Adipocyte (in vitro differentiated cells): ENCODE results near the gene SPINT2.
"Not testable (repeated sequence)": the region's sequence is repeated elsewhere in the genome, so short reads cannot be mapped to it uniquely, and the experiment has no call there.

Experiments
- DNase-seq: peaks from one replicate; pipeline ENCODE4 v3.0.0-alpha.2; 2015; ENCODE audit warnings: low read depth
- H3K27me3 ChIP-seq: replicated peaks from 2 replicates; pipeline ENCODE4 v1.7.0; 2013; ENCODE audit warnings: mild to moderate bottlenecking, low read length, moderate library complexity; ENCODE audit not compliant: control insufficient read depth, insufficient read depth
- H3K36me3 ChIP-seq: 2 replicates; pipeline ENCODE4 v1.7.0; 2013; ENCODE audit warnings: low read length, mild to moderate bottlenecking, moderate library complexity; ENCODE audit not compliant: control insufficient read depth, insufficient read depth, severe bottlenecking
- H3K4me1 ChIP-seq: 2 replicates; pipeline ENCODE4 v1.7.0; 2013; ENCODE audit warnings: mild to moderate bottlenecking, low read length, moderate library complexity; ENCODE audit not compliant: control insufficient read depth, insufficient read depth
- H3K4me3 ChIP-seq: 2 replicates; pipeline ENCODE4 v1.7.0; 2013; ENCODE audit warnings: mild to moderate bottlenecking, low read length, moderate library complexity
- H3K9ac ChIP-seq: 2 replicates; pipeline ENCODE4 v1.7.0; 2013; ENCODE audit warnings: mild to moderate bottlenecking, low read length, moderate library complexity
- H3K9me3 ChIP-seq: 2 replicates; pipeline ENCODE4 v1.7.0; 2013; ENCODE audit warnings: mild to moderate bottlenecking, low read length, moderate library complexity; ENCODE audit not compliant: control insufficient read depth

SPINT2 gene

DNA sequence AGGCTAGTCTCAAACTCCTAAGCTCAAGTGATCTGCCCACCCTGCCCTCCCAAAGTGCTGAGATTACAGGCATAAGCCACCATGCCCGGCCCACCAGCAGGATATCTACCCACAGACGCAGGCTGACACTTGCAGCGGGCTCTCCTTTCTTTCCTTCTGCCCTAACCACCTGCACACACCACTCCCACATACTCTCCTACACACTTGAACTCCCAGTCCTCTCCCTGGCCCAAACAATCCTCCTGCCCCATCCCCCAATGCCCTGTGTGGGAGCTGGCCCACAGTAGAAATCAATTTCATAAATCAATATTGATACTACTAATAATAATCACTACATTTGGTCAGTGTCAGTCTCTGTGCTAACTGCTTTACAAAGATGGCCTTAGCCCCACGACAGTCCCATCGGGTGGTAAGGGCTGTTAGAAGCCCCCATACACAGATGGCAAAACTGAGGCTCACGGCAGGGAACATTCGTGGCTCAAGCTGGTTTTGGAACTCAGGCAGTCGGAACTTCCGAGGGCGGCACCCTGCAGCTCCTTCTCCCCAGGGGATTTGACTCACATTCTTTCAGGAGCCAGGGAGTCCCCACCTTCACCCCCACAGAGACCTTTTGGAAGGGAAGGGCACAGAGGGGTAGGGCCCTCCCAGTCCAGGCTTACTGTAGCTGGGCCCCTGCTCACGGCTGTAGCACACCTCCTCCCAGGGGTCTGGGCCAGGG lies 36.9 kb upstream of the SPINT2 start:
- Histone ChIP-seq H3K4me3 (no peak overlapping the region), H3K9me3 (no peaks in the 10 kb centered on the region), H3K27me3 (peaks cover 19% of the 10 kb centered on the region), H3K4me1 (peaks cover 3% of the 10 kb centered on the region), H3K9ac (no peak overlapping the region), H3K36me3 (no peaks in the 10 kb centered on the region)
- no peak for DNase-seq

DNA sequence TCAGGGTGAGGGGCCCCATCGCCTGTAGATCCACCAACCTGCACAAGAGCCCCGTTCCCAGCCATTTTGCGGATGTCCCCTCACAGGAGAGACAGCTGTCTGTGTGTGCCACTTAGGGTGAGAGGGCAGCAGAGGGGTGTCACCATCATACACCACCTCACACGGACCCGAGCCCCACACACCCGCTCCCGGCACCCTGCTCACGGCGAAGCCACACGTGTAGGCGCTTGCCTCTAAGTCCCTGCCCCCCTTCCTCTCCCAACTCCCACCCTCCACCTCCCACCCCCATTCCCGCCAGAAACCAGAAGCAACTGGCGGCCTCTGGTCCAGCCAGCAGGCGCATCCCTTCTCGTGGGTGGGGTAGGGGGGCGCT lies 36.4 kb upstream of the SPINT2 start:
- DNase-seq = no peak
- Histone ChIP-seq H3K9ac (no peak overlapping the region), H3K36me3 (no peaks in the 10 kb centered on the region), H3K4me3 (no peak overlapping the region), H3K4me1 (peaks cover 3% of the 10 kb centered on the region), H3K9me3 (no peaks in the 10 kb centered on the region), H3K27me3 (peaks cover 19% of the 10 kb centered on the region)

DNA sequence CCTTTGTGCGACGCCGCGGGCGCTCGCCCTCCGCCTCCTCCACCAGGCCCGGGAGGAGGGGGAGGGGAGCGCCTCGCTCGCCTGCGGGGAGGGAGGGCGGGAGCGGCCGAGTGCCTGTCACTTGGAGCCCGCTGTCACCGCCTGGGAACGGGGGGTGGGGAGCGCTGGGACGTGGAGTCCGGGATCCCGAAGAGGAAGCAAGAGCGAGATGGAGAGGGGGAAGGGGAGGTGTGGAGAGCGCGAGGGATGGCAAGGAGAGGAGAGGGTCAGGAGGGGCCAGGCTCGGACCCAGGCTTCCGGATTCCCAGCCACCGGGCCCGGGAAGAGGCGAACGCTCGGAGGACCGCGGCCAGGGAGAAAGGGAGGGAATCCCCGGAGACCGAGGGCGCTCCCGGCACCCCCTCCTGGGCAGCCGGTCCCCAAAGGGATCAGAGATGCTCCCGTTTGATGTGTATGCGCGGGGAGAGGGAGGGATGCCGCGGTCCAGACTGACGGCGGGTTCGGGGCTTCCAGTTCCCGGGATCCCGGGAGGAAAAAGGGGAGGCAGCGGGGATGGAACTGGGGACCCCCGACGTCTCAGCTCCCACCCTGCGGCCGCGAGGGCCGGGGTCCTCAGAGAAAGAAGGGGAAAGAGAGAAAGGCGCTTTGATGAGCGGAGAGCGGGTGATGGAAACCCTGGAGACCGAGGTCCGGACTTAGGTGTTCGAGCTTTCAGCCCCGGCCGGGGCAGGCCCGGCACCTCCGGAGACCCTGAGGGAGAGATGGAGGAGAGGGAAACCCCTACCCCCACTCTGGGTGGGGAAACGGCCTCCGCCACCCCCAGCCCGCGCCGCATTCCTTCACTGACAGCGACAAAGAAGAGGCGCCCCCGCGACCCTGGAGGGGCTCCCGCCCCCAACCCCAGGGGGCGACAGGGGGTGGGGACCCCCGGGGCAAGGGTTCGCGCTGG lies 35.6 kb upstream of the SPINT2 start:
- no peaks in the 10 kb centered on the region for H3K9me3 ChIP-seq
- H3K4me1 ChIP-seq = no peaks in the 10 kb centered on the region
- H3K9ac ChIP-seq = no peak overlapping the region
- H3K4me3 ChIP-seq = no peak overlapping the region
- peak; percentile 38 for DNase-seq
- peaks cover 19% of the 10 kb centered on the region for H3K27me3 ChIP-seq
- H3K36me3 ChIP-seq = no peaks in the 10 kb centered on the region

DNA sequence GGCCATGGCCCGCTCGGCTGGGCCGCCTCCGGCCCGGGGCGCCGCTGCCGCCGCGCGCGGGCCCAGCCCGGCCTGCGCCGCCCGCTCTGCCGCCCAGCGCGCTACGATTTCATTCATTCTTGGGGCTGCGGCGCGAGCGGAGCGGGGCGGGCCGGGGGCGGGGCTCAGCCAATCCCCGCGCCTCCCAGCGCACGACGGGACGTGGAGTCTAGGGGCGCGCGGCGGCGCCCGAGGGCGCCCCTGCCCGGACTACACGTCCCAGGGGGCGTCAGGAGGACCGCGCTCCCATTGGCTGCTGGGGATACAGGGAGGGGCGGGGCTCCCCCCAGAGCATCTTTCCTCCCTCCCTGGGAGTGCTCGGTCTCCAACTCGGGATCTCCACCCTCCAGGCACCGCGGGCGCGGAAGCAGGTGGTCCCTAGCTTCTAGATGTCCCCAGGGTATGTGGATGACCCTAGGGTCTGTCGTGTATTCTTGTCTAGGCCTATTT lies 34.7 kb upstream of the SPINT2 start:
- no peak overlapping the region for H3K9ac ChIP-seq
- no peak overlapping the region for H3K4me3 ChIP-seq
- peaks cover 19% of the 10 kb centered on the region for H3K27me3 ChIP-seq
- DNase-seq = peak; percentile 93
- no peaks in the 10 kb centered on the region for H3K4me1 ChIP-seq
- no peaks in the 10 kb centered on the region for H3K9me3 ChIP-seq
- H3K36me3 ChIP-seq = no peaks in the 10 kb centered on the region

DNA sequence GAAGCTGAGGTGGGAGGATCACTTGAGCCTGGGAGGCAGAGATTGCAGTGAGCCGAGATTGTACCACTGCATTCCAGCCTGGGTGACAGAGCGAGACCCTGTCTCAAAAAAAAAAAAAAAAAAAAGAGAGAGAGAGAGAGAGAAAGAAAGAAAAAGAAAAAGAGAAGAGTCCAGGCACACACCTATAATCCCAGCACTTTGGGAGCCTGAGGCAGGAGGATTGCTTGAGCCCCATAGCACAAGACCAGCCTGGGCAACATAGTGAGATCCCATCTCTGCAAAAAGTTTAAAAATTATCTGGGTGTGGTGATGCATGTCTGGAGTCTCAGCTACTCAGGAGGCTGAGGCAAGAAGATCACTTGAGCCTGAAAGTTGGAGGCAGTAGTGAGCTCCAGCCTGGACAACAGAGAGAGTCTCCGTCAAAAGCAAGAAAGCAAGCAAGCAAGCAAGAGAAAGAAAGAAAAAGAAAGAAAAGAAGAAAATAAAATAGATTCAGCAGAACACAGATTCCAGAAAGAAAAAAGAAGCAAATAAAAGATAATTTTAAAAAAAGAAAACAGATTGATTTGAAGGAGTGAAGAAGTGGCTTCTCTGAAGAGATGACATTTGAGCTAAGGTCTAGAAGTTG lies 33.8 kb upstream of the SPINT2 start:
- H3K36me3 ChIP-seq, H3K4me3 ChIP-seq, DNase-seq, H3K4me1 ChIP-seq, H3K9me3 ChIP-seq, H3K9ac ChIP-seq: not testable (repeated sequence)
- peaks cover 19% of the 10 kb centered on the region for H3K27me3 ChIP-seq

DNA sequence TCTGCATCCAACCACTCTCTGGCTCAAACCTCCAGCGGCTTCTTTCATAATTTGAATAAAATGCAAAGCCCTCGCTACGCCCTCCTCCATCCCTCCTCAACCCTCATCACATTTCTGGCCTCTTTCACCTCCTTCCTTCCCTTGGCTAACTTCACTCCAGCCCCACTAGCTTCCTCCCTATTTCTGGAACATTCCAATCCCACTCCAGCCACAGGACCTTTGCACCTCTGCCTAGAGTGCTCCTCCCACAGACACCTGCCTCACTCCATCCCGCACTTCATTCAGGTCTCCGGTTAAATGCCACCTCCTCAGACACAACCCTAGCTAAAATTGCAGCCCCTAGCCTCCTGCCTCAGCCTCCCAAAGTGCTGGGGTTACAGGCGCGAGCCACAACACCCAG lies 32.5 kb upstream of the SPINT2 start:
- Histone ChIP-seq H3K4me3 (no peak overlapping the region), H3K36me3 (no peaks in the 10 kb centered on the region), H3K9me3 (no peaks in the 10 kb centered on the region), H3K9ac (no peak overlapping the region), H3K4me1 (no peaks in the 10 kb centered on the region), H3K27me3 (peaks cover 19% of the 10 kb centered on the region)
- DNase-seq = no peak

DNA sequence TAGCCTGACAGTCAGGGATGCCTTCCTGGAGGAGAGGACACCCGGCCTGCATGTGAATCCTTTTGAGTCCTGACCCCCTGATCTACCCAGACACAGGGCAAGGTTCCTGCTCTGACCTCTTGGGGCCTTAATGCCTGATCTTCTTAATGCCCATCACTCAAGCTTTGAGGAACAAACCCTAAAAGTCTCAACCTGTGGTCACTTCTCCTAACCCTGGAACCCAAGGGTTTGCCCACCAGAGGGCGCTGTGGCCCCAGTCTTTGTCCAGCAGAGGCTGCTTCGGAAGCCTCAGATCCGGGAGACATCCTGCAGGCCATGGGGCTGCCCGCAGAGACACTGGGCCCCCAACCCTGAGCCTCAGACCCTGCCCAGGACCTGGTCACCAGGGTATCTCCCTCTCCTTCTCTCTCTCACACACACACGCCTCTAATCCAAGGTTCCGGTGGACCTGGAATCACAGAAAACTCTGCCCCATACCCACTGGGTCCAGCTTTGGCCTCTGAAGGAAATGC lies 30.6 kb upstream of the SPINT2 start:
- Histone ChIP-seq H3K4me3 (no peak overlapping the region), H3K4me1 (no peaks in the 10 kb centered on the region), H3K9ac (no peak overlapping the region), H3K9me3 (no peaks in the 10 kb centered on the region), H3K27me3 (peaks cover 14% of the 10 kb centered on the region), H3K36me3 (no peaks in the 10 kb centered on the region)
- peak; percentile 91 for DNase-seq

DNA sequence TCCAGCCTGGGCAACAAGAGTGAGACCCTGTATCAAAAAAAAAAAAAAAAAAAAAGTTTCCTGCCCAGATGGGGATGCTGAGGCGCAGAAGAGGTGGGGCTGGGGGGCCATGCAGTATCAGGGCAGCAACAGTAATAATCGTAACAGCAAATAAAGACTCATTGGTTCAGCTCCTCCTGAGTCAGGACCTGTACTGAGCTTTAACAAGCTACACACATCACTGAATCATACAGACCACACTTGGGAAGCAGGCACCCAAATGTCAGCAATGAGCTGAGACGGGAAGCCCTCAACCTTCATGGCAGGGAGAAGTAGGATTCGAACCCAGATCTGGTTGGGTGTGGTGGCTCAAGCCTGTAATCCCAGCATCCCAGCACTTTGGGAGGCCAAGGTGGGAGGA lies 29.8 kb upstream of the SPINT2 start:
- Histone ChIP-seq H3K36me3 (no peaks in the 10 kb centered on the region), H3K4me3 (no peak overlapping the region), H3K27me3 (peaks cover 12% of the 10 kb centered on the region), H3K4me1 (no peaks in the 10 kb centered on the region), H3K9ac (no peak overlapping the region), H3K9me3 (no peaks in the 10 kb centered on the region)
- DNase-seq = no peak

DNA sequence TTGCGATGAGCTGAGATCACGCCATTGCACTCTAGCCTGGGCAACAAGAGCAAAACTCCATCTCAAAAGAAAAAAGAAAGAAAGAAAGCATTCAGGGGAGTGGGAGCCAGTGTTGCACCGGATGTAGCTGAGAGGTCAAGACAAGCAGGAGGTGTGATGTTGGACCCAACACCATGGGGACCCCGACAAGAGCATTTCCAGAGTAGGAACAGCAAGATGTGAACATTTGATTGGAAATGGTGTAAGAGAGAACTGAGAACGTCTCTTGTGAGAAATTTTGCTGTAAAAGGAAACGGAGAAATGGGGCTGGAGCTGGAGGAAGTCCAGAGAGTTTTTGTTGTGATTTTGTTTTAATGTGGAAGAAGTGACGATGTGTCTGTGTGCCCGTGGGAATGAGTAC lies 24.6 kb upstream of the SPINT2 start:
- Histone ChIP-seq H3K4me1 (no peaks in the 10 kb centered on the region), H3K27me3 (peaks cover 2% of the 10 kb centered on the region), H3K36me3 (no peaks in the 10 kb centered on the region), H3K9me3 (no peaks in the 10 kb centered on the region), H3K9ac (no peak overlapping the region), H3K4me3 (no peak overlapping the region)
- no peak for DNase-seq

DNA sequence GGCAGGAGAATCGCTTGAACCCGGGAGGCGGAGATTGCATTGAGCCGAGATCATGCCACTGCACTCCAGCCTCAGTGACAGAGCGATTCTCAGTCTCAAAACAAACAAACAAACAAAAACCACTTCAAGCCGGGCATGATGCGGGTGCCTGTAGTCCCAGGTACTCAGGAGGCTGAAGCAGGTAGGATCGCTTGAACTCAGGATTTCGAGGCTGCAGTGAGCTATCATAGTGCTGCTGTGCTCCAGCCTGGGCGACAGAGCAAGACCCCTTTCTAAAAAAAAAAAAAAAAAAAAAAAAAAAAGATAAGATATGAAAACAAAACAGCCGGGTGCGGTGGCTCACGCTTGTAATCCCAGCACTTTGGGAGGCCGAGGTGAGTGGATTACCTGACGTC lies 21.1 kb upstream of the SPINT2 start:
- Histone ChIP-seq H3K36me3 (no peaks in the 10 kb centered on the region), H3K4me1 (peaks cover 25% of the 10 kb centered on the region), H3K4me3 (peak overlapping the region; percentile 70), H3K27me3 (no peaks in the 10 kb centered on the region), H3K9ac (peak overlapping the region; percentile 69), H3K9me3 (no peaks in the 10 kb centered on the region)
- DNase-seq = no peak
